Natural killer cell treated with Interleukin-12 subunit alpha and Interleukin-12 subunit beta and Interleukin-15 and Interleukin-18, amount 100 ng/mL, for 72 hours (primary cell): Measurements from ENCODE around the gene HYDIN. TPM values are rescaled to one million over a fixed set of nuclear protein-coding genes. Genes with fewer than 3 reads are reported as not detected.
"Not testable (repeated sequence)": the region's sequence is repeated elsewhere in the genome, so short reads cannot be mapped to it uniquely, and the experiment has no call there.

Experiments
- ATAC-seq, 2 donors: fragments of 150-1000 bp; cut with Tn5 transposase in 1 of 2; sonication (Bioruptor Pico), chemical (Tn5 transposase) in 1 of 2; 2 replicates each; pipeline ENCODE4 v1.10.0; 2021
- DNase-seq: peaks from one replicate; pipeline ENCODE4 v3.0.0; 2022; ENCODE audit warnings: low spot score
- H3K27ac Mint-ChIP-seq, 2 donors: 1 replicate in 1 of 2; 2 replicates in 1 of 2; pipeline ENCODE4 v1.8.0; 2022; ENCODE audit warnings: mixed read lengths in 2 of 2, mild to moderate bottlenecking in 1 of 2, moderate library complexity in 1 of 2
- H3K27me3 Mint-ChIP-seq, 2 donors: 1 replicate in 1 of 2; 2 replicates in 1 of 2; pipeline ENCODE4 v1.8.0; 2022; ENCODE audit warnings: mixed read lengths in 2 of 2
- H3K36me3 Mint-ChIP-seq: one replicate; pipeline ENCODE4 v1.8.0; 2022; ENCODE audit warnings: mixed read lengths
- H3K4me1 Mint-ChIP-seq, 2 donors: 1 replicate in 1 of 2; 2 replicates in 1 of 2; pipeline ENCODE4 v1.8.0; 2022; ENCODE audit warnings: low read depth in 2 of 2, mixed read lengths in 2 of 2, mild to moderate bottlenecking in 1 of 2
- H3K4me3 Mint-ChIP-seq: one replicate; pipeline ENCODE4 v1.8.0; 2022; ENCODE audit warnings: mixed read lengths
- H3K9me3 Mint-ChIP-seq: 2 replicates; pipeline ENCODE4 v1.8.0; 2022; ENCODE audit warnings: mixed read lengths
- total RNA-seq, 2 donors: library from RNA; stranded (reverse); gene quantifications; one replicate each; pipeline ENCODE4 v1.2.3, GENCODE V29; 2022

Gene HYDIN
- total RNA-seq, 2 donors from 2014 or later, result not detected

DNA sequence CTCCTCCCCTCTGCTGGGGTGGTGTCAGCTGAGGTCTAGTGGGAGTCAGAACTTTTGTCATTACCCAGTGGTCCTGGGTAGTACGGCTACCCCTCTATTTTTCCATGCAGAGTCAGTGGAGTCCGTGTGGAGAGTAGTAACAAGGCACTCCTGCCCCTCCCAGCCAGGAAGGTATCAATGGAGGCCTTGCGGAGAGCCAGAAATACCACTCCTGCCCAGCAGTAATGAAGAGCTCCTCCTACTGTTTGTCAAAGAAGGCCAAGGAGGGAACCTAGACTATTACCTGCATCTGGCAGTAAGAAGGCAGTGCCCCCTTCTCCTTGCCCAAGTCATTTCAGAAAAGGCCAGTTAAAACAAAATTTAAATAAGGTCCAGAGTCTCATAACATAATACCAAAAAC, 262.2 kb downstream of the HYDIN start:
- not testable (repeated sequence) for H3K27me3 Mint-ChIP-seq, DNase-seq, ATAC-seq, H3K27ac Mint-ChIP-seq, H3K9me3 Mint-ChIP-seq, H3K4me3 Mint-ChIP-seq, H3K4me1 Mint-ChIP-seq, H3K36me3 Mint-ChIP-seq

DNA sequence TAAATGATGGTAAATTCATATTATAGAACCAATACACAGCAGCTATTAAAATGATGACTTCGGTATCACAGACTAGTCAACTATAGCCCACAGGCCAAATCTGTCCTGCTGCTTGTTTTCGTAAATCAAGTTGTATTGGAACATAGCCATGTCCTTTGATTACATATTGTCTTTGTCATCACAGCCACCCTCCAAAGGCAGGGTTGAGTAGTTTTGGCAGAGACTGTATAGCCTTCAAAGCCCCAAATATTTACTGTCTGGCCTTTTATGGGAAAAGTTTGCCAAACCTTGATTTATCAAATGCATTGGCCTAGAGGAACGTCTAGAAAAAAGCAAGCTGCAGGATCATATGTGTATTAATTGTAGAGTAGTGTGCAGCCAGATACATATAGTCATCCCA, 270.4 kb downstream of the HYDIN start:
- not testable (repeated sequence) for ATAC-seq, H3K36me3 Mint-ChIP-seq, H3K4me1 Mint-ChIP-seq, H3K9me3 Mint-ChIP-seq, H3K27me3 Mint-ChIP-seq, H3K4me3 Mint-ChIP-seq, DNase-seq, H3K27ac Mint-ChIP-seq

DNA sequence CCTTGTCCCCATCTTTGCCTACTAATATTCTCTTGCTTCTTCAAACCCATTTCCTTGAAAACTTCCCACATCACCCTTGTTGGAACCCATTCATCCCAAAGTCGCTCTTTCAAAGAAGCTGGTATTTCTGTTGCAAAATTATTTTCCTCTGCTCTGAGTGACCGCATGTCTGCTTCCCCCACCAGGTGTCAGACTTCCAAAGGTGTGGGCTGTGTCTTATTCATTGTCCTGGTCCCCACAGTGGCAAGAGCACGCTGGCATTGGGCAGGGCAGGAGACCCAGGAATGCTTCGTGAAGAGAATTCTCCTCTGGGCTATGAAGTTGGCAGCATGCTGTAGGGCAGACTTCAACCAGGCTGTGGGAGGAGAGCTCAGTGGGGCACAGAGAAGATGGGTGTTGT, 275.6 kb downstream of the HYDIN start:
- H3K27ac Mint-ChIP-seq, H3K4me3 Mint-ChIP-seq, H3K27me3 Mint-ChIP-seq, ATAC-seq, DNase-seq, H3K4me1 Mint-ChIP-seq, H3K36me3 Mint-ChIP-seq, H3K9me3 Mint-ChIP-seq: not testable (repeated sequence)

DNA sequence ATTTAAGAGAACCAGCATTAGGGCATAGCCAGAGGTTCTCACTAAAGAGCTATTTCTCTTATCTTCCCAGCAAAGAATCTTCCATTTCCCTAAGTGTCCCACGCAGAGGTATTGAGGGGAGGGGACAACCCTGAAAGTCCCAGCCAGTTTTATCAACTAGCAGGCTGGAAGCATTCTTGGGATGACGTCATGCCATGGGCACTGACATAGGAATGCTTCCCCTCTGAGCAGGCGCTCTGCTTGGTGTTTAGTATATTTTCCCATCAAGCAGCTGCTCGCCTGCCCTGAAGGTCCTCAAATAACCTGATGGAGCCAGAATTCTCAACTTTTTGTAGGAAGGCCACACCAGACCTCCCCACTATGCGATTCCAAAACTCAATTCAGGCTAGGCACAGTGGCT, 276.7 kb downstream of the HYDIN start:
- H3K9me3 Mint-ChIP-seq, H3K36me3 Mint-ChIP-seq, DNase-seq, H3K4me1 Mint-ChIP-seq, H3K27me3 Mint-ChIP-seq, ATAC-seq, H3K4me3 Mint-ChIP-seq, H3K27ac Mint-ChIP-seq: not testable (repeated sequence)

DNA sequence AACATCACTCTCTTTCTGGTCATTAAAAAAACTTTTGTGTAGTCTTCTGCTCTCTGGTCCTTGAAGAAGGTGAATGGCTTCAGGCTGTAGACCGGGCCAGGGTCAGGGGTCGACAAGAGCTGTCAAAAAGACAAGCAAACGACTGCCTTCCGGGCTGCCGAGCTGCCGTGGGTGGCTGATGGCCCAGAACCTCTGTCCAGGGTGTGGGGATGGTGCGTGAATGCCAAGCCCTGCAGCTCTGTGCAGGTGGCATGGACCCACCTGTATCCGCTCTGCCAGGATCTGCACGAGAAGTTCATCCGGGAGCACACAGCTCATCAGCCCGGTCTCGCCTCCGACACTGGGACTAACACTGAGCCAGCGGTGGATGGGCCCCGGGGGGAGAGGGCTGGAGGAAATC, 287.0 kb downstream of the HYDIN start:
- H3K4me3 Mint-ChIP-seq, DNase-seq, H3K36me3 Mint-ChIP-seq, H3K9me3 Mint-ChIP-seq, H3K27me3 Mint-ChIP-seq, ATAC-seq, H3K27ac Mint-ChIP-seq, H3K4me1 Mint-ChIP-seq: not testable (repeated sequence)

DNA sequence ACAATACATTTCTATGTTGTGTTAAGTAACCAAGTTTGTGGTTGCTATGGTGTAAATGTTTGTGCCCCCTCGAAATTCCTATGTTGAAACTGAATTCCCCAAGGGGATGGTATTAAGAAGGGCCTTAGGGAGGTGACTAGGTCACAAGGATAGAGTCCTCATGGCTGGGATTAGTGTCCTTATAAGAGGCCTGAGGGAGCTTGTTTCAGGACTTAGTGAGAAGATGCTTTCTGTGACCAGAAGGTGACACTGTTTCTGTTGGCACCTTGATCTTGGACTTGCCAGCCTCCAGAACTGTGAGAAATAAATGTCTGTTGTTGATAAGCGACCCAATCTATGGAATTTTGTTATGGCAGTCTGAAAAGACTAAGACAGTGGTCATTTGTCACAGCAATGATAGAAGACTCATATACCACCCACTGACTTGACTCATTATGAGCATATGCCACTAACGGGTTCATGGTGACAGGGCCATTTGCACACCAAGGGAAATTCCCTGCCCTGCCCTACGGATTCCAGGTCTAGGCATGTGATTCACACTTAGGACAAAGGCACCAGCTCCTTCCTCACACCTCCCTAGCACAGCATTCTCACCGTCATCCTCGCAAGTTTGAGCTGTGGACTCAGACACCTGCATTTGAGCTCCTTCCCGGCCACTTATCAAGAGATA, 290.7 kb downstream of the HYDIN start:
- H3K9me3 Mint-ChIP-seq, H3K36me3 Mint-ChIP-seq, DNase-seq, H3K4me1 Mint-ChIP-seq, H3K27ac Mint-ChIP-seq, H3K27me3 Mint-ChIP-seq, H3K4me3 Mint-ChIP-seq, ATAC-seq: not testable (repeated sequence)

DNA sequence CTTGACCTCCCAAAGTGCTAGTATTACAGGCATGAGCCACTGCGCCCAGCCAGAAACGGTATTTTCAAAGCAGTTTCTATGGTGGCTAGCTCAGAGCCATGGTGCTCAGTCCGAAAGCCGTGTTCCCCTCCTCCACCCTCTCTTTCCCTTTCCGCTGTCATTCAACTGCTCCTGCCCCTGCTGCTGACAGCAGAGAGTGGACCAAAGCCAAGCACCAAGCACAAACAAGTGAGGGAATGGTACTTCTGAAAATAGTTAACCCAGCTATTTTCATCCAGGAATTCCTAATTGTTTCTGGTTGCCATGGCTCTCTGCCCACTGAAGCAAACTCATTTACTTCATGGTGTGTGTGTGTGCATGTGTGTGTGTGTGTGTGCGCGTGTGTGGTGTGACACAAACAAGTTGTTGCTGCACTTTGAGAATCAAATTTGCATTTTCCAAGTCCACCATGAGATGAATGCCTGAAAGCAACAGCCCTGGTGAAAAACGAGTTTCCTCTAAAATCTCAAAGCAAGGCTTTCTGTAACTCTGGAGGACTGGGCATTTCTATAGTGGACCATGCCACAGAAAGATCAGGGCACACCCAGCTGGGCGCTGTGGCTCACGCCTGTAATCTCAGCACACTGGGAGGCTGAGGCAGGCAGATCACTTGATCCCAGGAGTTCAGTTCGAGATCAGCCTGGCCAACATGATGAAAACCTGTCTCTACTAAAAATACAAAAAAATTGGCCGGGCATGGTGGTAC, 293.6 kb downstream of the HYDIN start:
- H3K4me3 Mint-ChIP-seq, ATAC-seq, H3K36me3 Mint-ChIP-seq, H3K4me1 Mint-ChIP-seq, H3K9me3 Mint-ChIP-seq, H3K27me3 Mint-ChIP-seq, H3K27ac Mint-ChIP-seq, DNase-seq: not testable (repeated sequence)

DNA sequence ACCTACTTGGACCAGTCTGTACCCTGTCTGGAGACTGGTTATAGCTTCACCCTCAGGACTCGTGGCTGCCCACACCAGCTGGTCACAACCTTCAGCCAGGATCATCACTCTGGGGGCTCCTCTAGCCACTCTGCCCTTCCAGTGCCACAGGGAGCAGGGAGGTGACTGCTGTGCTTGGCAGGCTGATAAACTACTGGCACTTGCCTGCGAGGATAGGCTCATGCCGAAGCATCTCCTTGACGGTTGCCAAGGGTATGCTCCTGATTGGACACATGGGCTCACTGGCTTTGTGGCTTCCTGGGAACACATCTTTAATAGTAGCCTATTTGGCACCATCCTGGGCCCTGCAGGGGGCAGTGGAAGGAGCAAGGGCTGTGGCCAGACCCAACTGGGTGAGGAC, 295.2 kb downstream of the HYDIN start:
- not testable (repeated sequence) for H3K27ac Mint-ChIP-seq, H3K9me3 Mint-ChIP-seq, H3K36me3 Mint-ChIP-seq, H3K27me3 Mint-ChIP-seq, H3K4me3 Mint-ChIP-seq, DNase-seq, H3K4me1 Mint-ChIP-seq
- peak; percentile 24 to 34 for ATAC-seq

DNA sequence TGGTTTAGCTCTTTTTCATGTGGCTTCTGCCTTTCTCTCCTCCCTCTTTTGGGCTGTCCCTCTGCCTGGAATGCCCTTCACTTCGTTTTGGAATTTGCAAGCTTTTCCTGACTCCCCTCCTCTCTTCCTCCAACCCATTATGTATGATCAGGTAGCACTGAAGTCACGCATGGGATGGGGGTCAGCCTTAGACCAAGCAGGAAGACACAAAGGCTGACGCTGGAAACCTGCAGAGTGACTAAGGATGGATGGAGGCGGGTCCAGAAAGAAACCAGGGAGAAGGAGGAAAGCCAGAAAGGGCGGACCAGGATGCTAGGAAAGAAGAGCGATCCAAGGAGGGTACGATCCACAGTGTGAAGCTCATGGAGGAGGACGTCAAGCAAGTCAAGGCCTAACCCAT, 296.8 kb downstream of the HYDIN start:
- not testable (repeated sequence) for H3K4me1 Mint-ChIP-seq, H3K4me3 Mint-ChIP-seq, H3K27ac Mint-ChIP-seq, DNase-seq, H3K9me3 Mint-ChIP-seq, H3K36me3 Mint-ChIP-seq, H3K27me3 Mint-ChIP-seq, ATAC-seq

DNA sequence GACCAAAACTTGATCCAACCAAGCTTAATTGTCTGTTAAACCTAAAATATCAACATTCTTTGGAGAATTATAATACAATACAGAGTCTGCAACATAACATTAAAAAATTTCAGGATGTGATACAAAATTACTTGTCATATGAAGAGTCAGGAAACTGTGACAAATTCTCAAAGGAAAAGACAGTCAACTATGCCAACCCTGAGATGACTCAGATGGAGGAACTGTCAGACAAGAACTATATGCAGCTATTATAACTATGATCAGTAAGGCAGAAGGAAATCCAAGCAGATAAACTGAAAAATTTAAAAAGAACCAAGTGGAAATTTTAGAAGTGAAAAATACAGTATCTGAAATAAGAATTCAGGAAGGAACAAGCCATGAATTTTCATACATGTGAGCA, 299.8 kb downstream of the HYDIN start:
- H3K27ac Mint-ChIP-seq, H3K27me3 Mint-ChIP-seq, DNase-seq, ATAC-seq, H3K4me3 Mint-ChIP-seq, H3K4me1 Mint-ChIP-seq, H3K36me3 Mint-ChIP-seq, H3K9me3 Mint-ChIP-seq: not testable (repeated sequence)

DNA sequence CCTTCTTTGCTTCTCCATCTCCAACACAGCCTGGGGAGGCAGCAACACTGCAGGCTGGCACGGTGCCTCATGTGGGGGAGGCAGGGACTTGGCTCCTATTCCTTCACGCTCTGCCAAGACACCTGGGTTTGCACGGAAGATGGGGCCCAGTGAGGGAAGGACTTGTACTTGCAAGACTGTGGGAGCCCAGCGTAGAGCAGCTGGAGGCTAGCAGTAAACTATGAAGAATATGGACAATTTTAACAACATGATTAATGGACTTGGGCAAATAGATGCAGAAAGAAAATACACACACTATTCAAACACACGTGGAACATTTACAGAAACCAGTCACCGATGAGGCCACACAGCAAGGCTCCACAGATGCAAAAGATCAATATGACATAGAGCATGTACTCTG, 308.4 kb downstream of the HYDIN start:
- ATAC-seq, H3K4me1 Mint-ChIP-seq, H3K9me3 Mint-ChIP-seq, H3K4me3 Mint-ChIP-seq, DNase-seq, H3K36me3 Mint-ChIP-seq, H3K27ac Mint-ChIP-seq, H3K27me3 Mint-ChIP-seq: not testable (repeated sequence)

DNA sequence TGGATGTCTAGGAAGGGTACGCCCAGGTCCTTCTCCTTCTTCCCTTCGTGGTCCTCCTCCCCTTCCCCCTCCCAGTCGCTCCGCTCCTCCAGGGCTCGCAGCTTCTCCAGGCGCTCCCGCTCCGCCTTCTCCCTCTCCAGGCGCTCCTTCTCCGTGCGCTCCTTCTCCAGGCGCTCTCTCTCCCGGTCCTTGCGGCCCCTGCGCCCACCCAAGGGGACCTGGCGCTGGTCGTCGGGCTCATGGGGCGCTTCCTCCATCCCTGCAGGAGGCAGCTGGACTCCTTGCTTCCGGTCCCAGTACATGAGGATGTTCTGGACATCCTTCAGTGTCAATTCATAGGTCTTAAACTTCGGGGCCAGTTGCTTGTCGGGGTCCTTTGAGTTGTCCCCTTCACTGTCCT, 309.9 kb downstream of the HYDIN start:
- not testable (repeated sequence) for H3K9me3 Mint-ChIP-seq, H3K27me3 Mint-ChIP-seq, H3K27ac Mint-ChIP-seq, H3K4me1 Mint-ChIP-seq, H3K36me3 Mint-ChIP-seq, DNase-seq, ATAC-seq, H3K4me3 Mint-ChIP-seq

DNA sequence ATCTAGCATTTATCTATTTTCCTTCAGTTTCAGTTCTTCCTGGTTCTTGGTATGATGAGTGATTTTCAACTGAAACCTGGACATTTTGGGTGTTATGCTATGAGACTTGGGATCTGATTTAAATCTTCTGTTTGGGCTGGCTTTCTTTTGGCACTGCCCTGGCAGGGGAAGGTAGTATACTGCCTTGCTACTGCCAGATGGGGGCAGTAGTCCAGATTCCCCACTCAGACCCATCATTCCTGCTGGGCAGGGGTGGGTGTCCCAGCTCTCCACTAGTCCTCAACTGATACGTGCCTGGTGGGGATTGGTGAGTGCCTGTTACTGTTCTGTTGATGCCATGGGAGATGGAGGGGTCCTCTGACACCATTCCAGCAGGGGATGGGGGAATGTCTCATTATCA, 342.3 kb downstream of the HYDIN start:
- not testable (repeated sequence) for H3K4me3 Mint-ChIP-seq, H3K27ac Mint-ChIP-seq, DNase-seq, H3K27me3 Mint-ChIP-seq, H3K9me3 Mint-ChIP-seq, H3K4me1 Mint-ChIP-seq, H3K36me3 Mint-ChIP-seq
- peak in 1 of 2 donors; percentile 15 for ATAC-seq

DNA sequence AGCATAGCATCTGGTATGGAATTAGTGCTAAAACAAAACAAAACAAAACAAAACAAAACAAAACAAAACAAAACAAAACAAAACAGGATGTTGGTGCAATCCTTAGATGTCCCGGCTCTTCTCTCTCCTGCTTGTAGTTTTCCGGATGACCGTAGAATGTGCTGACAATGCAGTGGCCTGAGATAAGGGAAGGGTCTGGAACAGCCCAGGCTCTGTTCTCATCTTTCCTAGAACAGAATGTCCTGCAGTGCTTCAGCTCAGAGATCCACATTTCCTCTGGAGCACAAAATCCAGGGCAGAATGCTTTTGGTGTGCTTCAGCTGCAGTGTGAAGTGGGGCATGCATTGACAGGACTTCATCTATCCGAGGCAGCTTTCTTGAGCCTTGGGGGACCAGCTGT, 345.9 kb downstream of the HYDIN start:
- not testable (repeated sequence) for H3K4me3 Mint-ChIP-seq, DNase-seq, H3K4me1 Mint-ChIP-seq, H3K27me3 Mint-ChIP-seq, H3K9me3 Mint-ChIP-seq, ATAC-seq, H3K36me3 Mint-ChIP-seq, H3K27ac Mint-ChIP-seq

DNA sequence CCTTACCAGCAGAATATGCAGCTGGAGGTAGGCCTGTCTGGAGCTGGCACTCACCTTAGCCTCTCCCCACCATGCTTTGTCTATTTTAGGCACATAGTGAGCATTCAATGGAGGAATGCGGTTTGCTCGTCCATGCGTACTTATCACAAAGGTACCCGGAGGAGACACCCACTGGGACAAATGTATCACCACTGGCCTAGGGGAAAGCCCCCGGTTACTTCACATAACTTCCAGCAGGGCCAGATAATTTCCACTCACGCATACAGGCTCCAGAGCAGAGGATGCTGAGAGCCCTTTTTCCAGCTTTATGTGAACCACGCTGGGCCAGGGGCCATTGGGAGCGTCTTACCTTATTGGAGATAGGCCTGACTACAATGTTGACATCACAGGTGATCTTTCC, 348.2 kb downstream of the HYDIN start:
- H3K4me3 Mint-ChIP-seq, H3K36me3 Mint-ChIP-seq, ATAC-seq, H3K27me3 Mint-ChIP-seq, H3K9me3 Mint-ChIP-seq, DNase-seq, H3K27ac Mint-ChIP-seq, H3K4me1 Mint-ChIP-seq: not testable (repeated sequence)
